ENCODE data around the gene IGF2BP3.
"Not testable (repeated sequence)": the region's sequence is repeated elsewhere in the genome, so short reads cannot be mapped to it uniquely, and the experiment has no call there.

The IGF2BP3 gene

DNA sequence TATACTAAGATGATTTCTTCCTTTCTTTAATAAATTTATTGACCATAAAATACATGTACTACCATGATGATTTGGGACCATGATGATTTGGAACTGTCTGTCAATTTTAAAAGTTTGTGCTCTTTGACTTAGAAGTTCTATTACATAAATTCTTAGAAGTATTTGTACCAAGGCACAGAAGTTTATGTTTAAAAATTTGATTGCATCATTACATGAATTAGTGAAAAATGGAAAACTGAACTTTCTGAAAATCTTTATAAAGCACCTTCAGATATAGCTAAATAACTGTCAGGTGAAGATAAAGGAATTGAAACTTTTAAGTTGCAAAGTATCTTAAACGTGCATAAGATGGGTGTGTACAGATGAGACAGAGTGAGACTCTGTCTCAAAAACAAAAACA is 139.2 kb downstream of the IGF2BP3 start:
- DNase-seq (ENCODE audit: low read depth), result no peak
- TF ChIP-seq, protein P1, sequence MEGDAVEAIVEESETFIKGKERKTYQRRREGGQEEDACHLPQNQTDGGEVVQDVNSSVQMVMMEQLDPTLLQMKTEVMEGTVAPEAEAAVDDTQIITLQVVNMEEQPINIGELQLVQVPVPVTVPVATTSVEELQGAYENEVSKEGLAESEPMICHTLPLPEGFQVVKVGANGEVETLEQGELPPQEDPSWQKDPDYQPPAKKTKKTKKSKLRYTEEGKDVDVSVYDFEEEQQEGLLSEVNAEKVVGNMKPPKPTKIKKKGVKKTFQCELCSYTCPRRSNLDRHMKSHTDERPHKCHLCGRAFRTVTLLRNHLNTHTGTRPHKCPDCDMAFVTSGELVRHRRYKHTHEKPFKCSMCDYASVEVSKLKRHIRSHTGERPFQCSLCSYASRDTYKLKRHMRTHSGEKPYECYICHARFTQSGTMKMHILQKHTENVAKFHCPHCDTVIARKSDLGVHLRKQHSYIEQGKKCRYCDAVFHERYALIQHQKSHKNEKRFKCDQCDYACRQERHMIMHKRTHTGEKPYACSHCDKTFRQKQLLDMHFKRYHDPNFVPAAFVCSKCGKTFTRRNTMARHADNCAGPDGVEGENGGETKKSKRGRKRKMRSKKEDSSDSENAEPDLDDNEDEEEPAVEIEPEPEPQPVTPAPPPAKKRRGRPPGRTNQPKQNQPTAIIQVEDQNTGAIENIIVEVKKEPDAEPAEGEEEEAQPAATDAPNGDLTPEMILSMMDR (conservative IDR thresholded peaks at IDR 0.05; ENCODE audit: low read depth, low read length), result no peak
- no peak overlapping the region for H3K4me3 ChIP-seq (ENCODE audit: low read depth, low read length)

- no peak overlapping the region for H3K4me3 ChIP-seq (ENCODE audit: low read depth, low read length)
- DNase-seq (ENCODE audit: low read depth), result peak; percentile 41
- TF ChIP-seq, protein P1 (conservative IDR thresholded peaks at IDR 0.05; ENCODE audit: low read depth, low read length), result no peak
These were observed 154.9 kb downstream of the IGF2BP3 start for GRCh38 chr7:23315366-23315765.

- DNase-seq (ENCODE audit: low read depth); H3K4me3 ChIP-seq (ENCODE audit: low read depth, low read length): not testable (repeated sequence)
These were observed 158.2 kb downstream of the IGF2BP3 start for GRCh38 chr7:23312141-23312540.

- TF ChIP-seq, protein P1 (conservative IDR thresholded peaks at IDR 0.05; ENCODE audit: low read depth, low read length), result no peak
- DNase-seq (ENCODE audit: low read depth), result no peak
- no peak overlapping the region for H3K4me3 ChIP-seq (ENCODE audit: low read depth, low read length)
These were observed 161.5 kb downstream of the IGF2BP3 start for GRCh38 chr7:23308754-23309153.

DNA sequence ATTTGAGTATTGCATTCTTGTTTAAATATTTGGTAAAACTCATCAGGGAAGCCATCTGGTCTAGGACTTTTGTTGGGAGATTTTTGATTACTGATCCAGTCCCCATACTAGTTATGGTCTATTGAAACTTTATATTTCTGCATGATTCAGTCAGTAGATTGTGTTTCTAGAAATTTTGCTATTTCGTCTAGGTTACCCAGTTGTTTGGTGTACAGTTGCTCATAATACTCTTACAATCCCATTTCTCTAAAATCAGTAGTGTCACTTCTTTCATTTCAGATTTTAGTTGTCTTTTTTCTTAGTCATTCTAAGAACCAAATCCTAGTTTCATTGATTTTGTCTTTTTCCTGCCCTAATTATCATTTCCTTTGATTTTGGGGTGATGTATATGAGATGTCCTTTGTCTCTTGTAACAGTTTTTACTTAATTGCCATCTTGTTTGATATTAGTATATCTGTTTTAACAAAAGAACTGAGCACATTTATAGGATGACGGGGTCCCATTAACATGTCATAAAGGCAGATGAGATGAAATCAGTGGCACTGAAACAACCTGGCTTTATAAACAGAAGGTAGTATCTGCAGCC is 163.3 kb downstream of the IGF2BP3 start:
- no peak for DNase-seq (ENCODE audit: low read depth)
- H3K4me3 ChIP-seq (ENCODE audit: low read depth, low read length), result no peak overlapping the region
- TF ChIP-seq, protein P1 (conservative IDR thresholded peaks at IDR 0.05; ENCODE audit: low read depth, low read length), result no peak

- TF ChIP-seq, protein P1 (conservative IDR thresholded peaks at IDR 0.05; ENCODE audit: low read depth, low read length), result no peak
- H3K4me3 ChIP-seq (ENCODE audit: low read depth, low read length), result peak overlapping the region; percentile 93
- DNase-seq (ENCODE audit: low read depth), result peak; percentile 62
These were observed 170.5 kb downstream of the IGF2BP3 start for GRCh38 chr7:23299770-23300300.

- peak; percentile 98 for DNase-seq (ENCODE audit: low read depth)
- peak within 1 kb of the TSS; percentile 93 for H3K4me3 ChIP-seq (ENCODE audit: low read depth, low read length)
- TF ChIP-seq, protein P1 (conservative IDR thresholded peaks at IDR 0.05; ENCODE audit: low read depth, low read length), result no peak
These were observed 171.2 kb downstream of the IGF2BP3 start, which contains the start of gene MALSU1 for GRCh38 chr7:23298885-23299769. Gene MALSU1, plus strand, starts transcription at chr7:23299339. Its CDS starts 14 bp downstream, at chr7:23299353.
